ENCODE measurements around the gene TRDMT1.

TRDMT1 gene

GRCh38 chr10:17169803-17170202 lies 31.7 kb downstream of the TRDMT1 start:
- no peak for DNase-seq

- no peak for DNase-seq
These were observed 34.8 kb downstream of the TRDMT1 start for GRCh38 chr10:17166699-17167098.

DNA sequence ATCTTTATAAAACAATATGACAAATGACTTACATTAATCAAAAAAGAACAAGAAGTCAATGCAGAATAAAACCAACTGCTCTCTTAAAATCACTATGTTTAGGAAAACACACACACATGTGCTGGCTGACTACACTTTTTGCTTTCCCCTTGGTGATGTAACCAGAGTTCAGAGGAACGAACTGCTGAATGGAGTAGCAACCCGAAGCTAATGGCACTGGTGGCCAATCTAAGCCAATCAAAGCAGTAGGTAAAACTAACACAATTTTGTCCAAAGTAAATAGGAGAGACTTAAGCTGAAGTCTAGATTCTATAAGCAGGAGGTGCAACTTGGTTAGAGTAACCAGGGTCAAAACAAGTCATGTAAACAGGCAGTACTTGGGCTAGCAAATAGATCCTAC lies 38.6 kb downstream of the TRDMT1 start:
- no peak for DNase-seq

DNA sequence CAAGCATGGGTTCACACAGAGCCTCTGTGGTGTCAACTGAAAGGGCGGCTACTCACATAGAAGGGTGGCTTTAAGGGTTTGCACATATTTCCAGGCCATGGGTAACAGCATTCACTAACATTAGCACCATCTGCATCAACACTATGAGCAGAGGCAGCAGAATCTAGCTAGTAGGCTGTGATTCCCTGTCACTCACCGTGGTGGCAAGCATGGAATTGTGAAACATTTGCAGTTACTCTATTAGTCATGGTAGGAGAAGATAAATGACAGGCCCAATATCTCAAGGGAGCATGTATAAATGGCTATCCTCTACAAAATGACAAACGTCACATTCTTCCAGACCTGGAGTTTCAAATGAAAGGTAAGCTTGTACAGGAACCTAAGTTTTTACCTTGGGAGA lies 39.7 kb downstream of the TRDMT1 start:
- no peak for DNase-seq

DNA sequence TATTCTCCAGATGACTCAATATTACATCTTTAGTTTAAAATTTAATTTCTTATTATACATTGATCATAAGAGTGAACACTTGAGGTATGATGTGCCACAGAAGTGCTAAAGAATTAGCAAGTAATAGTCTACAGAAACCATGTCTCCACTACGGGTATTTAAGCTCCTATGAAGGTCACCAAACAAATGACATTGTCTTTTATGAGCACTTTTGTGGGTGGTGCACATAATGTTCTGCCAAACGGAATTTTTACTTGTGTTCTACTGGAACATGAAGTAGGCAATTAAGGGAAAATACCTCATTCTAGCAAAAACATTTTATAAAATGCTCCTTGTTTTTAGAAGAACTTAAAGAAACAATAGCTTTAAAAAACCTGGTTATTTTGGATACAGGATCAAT lies 44.4 kb downstream of the TRDMT1 start:
- DNase-seq, result no peak

- no peak for DNase-seq
These were observed 45.6 kb downstream of the TRDMT1 start for GRCh38 chr10:17155826-17156225.

- DNase-seq, result no peak
These were observed 47.4 kb downstream of the TRDMT1 start for GRCh38 chr10:17154116-17154515.

GRCh38 chr10:17153321-17153720 lies 48.2 kb downstream of the TRDMT1 start:
- DNase-seq, result no peak

DNA sequence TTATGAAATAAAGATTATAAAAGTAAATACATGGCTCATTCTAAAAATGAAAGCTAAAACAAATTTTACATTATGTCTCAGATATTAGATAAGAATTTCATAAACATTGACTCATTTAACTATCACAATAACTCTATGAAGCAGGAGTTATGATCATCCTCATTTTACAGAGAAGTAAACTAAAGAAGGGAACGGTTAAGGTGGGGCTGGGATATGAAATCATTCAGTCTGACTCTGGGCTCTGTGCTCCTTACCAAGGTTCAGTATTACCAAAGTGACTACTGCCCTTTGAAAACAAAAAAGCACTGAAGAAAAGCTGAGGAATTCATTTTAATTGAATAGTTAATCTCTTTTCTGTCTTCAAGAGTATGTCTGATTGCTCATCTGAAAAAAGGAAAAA lies 49.8 kb downstream of the TRDMT1 start:
- DNase-seq, result no peak

DNA sequence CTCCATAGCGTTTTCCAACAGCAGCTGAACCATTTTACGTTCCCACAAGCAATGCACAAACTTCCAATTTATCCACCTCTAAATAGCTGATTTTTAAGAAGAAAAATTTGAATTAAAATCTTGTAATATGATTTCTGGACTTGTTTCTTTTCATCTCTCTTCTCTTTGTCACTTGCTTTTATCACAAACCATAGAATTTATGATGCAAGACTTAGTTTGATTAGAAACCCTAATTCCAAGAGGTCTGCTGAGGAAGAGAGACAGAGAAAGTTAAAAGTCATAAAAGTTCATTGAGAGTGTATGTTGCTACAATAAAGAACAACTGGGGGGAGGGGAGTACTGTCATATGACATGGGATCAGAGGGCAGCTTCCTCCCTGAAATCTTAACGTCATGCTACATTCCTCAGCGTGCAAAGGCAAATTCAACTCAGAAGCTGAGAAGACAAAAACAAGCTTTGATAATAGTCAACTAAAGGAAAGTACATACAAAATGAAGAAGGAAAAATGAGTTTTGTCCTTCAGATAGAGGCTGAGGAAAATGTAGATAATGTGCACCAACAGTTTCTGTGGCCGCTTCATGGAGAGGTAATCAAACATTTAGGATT lies 53.5 kb downstream of the TRDMT1 start:
- DNase-seq, result no peak

GRCh38 chr10:17146892-17147291 lies 54.6 kb downstream of the TRDMT1 start:
- DNase-seq, result no peak

- DNase-seq, result no peak
These were observed 56.2 kb downstream of the TRDMT1 start for GRCh38 chr10:17145239-17145638.

- DNase-seq, result peak; percentile 70
These were observed 56.7 kb downstream of the TRDMT1 start for GRCh38 chr10:17144757-17145156.

DNA sequence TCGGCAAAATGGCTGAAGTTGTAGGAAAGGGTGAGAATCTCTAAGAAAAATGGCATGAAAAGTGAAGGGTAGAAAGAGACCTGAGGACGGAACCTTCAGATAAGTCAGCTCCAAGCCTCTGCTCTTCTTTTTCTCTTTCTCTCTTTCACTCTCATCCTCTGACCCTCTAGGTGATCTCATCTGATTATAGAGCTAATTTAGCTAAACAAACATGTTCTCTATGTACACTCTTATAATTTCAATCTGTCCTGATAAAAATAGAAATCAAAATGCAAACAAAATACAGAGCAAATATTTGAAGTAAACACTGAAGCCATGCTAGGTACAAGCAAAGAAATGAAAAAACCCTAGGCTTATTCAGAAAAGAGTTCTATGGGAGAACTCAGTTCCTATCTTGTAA lies 57.4 kb downstream of the TRDMT1 start:
- DNase-seq, result no peak

- DNase-seq, result no peak
These were observed 58.3 kb downstream of the TRDMT1 start for GRCh38 chr10:17143055-17143690.

GRCh38 chr10:17141504-17142229 lies 59.8 kb downstream of the TRDMT1 start:
- DNase-seq, result no peak

GRCh38 chr10:17140386-17140761 lies 61.1 kb downstream of the TRDMT1 start:
- DNase-seq, result no peak

DNA sequence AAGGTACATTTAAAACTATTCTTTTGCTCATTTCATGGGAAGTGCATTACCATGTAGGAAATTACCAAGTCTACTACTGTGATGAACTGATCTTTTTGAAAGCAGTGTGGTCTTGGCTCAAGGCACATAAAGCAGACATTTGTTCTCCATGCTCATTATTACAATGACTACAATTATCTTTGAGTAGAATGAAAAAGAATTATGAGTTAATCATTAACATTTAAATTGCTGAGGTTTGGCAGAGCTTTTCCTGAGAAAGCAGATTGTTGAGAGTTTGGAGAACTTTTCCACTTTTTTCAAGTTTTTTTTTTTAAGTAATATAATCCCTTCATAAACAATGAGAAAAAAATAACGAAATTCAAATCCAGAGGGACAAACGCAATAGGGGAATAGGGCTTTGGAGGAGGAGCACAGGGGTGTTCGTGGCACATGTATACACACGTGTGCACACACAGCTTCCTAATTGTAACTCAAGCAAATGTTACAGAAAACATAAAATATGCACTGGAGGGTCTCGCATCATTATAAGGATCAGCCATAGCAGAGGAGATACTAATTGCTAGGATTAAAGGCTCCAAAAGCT lies 62.9 kb downstream of the TRDMT1 start:
- no peak for DNase-seq

DNA sequence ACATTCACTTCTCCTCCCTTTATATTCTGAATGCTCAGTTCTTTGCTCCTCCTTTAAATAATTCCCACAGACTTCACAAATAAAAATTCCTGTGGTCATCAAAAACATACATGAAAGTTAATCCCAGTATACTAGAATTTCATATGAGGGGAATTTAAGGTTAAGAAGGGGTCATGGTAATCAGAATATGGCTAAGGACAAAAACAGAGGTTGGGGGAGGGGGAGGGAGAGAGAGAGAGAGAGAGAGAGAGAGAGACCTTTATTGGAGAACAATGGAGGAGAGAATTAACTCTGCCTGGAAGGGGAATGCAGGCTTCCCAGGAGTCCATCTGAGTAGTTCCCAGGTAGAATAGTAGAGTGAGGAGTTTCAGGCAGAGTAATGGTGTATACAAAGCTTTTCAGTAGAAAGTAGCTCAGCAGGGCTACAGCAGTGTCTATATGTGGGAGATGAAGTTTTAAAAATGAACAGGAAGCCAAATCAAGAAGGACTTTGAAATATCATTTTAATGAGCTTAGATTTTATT lies 66.7 kb downstream of the TRDMT1 start:
- DNase-seq, result no peak

DNA sequence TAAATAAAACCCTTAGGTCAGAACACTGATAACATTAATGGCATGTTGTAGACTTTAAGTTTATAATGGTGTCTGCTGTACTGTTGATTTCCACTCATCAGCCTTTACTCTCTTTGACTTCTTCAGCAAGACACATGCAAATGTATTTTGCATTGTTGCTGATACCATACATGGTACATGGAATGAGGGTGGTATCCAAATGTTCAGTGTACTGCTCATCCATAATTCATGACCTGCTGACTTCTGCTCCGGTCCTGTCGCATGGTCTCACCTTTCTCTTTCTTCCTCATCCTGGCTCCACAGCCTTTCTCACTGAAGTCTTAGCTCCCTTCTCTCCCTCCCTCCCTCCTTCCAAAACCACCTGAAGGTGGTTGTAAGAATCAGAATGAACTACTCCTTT lies 67.2 kb downstream of the TRDMT1 start:
- no peak for DNase-seq

GRCh38 chr10:17129741-17130140 lies 71.7 kb downstream of the TRDMT1 start, which contains the start of gene CUBN:
Gene CUBN, minus strand, starts transcription at chr10:17129811. Its CDS starts 46 bp downstream, at chr10:17129765.
- no peak for DNase-seq

DNA sequence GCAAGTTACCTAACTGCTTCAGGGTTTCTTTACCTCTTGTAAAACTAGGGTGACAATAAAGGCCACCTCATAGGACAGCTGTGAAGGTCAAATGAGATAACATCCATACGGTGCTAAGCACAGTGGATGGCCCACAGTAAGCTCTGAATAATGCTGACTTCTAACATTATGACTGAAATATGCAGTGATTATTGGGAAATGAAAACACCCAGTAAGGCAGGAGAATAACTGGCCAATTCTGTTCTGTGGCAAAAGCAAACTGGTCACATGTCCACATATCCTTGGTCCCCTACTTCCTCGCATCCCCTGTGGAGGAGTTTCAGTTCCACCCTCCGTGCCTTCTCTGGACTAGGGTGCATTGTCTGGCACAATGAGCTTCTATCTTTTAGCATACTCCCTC lies 73.2 kb downstream of the TRDMT1 start:
- DNase-seq, result no peak

GRCh38 chr10:17126327-17126726 lies 75.1 kb downstream of the TRDMT1 start:
- no peak for DNase-seq

Measured in stimulated activated CD8-positive, alpha-beta memory T cell treated with anti-CD3 and anti-CD28 coated beads, Interleukin-4, amount 100 ng/mL, for 48 hours (primary cell).